ENCODE measurements around the gene PINLYP.
"Not testable (repeated sequence)": the region's sequence is repeated elsewhere in the genome, so short reads cannot be mapped to it uniquely, and the experiment has no call there.

The PINLYP gene

DNA sequence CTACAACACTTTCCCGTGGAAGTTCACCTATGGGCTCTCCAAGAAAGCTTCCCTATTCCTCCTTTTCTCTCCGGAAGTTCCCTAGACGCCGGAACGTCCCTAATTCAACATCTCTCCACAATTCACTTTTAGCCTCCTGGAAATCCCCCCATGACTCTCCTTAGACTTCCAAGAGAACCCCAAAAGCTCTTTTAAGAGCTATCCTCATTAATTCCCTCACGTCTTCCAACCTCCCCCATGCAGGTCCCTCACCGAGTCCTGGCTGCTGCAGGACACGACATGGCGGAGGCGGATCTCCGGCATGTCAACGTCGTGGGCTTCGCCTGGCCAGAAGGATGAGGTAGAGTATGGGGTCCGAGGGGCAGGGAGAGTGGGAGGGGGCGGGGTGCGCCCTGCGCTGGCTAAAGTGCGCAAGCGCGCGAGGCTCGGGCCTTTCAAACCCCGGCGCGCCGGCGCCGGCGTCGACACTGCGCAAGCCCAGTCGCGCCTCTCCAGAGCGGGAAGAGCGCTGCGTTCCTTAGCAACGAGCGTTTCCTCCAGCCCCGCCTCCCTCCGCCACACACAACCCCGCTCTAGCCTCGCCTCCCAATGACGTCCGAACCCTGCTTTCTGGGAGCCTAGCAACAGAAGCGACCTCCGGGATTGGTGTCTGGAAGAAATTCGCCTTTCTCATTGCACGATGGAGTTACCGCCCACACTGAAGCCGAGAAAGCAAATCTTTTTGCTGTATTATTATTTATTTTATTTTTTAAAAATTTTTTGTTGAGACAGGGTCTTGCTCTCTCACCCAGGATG, at the start of gene PINLYP, which contains the start of gene XRCC1:
PINLYP (plus strand) TSS at position 646 of the 795 bp plus-strand sequence. CDS start 1,391 bp downstream, outside the sequence.
XRCC1 (minus strand) TSS at position 372 of the 795 bp plus-strand sequence; CDS start at position 303, 69 bp downstream.
- peak; percentile 95 for DNase-seq

DNA sequence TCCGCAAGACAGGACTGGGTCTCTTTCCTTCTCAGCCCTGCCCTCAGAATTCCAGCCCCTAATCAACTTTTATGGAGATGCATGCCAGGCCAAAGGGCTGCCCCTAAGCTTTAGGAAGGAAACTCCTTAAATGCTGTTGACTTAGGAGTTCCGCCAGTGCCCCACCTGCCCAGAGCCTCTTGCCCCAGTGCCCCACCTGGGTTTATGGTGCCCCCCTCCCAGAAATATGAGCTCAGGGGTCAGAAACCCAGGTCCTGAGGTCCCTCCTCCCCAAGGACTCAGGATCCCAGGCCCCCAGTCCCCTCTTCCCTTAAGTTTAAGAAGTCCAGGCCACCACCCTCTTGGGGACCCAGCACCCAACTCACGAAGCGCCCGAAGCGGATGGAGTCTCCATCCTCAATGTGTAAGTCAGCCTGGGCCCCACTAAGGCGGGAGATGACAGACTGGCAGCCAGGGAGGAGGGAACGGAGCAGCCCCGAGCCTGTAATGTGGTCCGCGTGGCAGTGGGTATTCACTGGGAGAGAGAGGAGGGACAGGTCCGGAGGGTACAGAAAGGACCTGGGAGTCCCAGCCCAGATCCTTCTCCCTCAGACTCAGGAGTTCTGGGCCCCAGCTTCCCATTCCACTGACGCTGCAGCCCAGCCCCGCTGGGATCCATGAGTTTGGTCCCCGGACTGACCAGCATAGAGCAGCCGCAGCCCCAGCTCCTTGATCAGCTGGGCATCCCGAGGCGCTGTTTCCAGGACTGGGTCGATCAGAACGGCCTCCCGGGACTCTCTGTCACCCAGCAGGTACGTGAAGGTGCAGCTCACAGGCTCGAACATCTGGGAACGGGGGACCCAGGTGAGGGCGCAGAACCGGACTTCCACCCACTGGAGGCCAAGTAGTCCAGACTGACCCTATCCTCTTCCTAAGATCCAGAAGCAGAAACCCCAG, 49.5 kb upstream of the PINLYP start:
- peak; percentile 26 for DNase-seq

DNA sequence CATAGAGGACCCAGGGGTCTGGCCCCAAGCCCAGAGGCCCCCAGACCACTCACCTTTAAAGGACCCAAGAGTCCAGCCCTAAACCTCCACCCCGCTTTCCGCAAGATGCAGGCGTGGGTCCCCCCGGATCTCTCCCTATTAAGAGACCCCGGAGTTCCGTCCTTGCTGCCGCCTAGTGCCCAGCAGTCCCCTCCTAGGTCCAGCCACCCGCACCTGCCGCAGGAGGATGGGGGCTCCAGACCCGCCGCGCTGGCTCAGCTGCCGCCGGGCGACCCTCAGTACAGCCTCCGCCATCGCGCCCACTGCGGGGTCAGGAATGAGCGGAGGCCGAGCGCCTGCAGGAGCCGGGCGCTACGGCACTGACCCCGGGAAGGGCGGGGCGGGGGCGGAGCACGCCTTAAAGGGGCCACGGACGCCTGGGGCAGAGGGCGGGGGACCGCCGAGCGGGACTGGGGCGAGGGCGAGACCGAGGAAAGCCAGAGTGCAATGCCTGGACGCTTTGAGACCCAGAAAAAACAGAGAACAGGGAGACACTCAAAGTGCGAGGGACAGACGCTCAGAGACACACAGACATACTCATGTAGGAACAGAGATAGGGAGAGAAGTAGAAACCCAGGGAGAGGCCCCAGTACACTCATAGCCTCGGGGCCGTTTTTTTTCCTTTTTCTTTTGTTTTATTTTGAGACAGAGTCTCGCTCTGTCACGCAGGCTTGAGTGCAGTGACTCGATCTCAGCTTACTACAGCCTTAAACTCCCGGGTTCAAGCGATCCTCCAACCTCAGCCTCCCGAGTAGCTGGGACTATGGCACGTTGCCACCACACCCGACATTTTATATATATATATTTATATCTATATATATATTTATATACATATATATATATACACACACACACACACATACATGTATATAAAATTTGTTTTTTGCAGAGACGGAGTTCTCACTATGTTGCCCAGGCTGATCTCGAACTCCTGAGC, 48.4 kb upstream of the PINLYP start, which contains the start of gene ETHE1:
ETHE1 (minus strand) TSS at position 318 of the 976 bp plus-strand sequence; CDS start at position 294, 24 bp downstream.
- peak; percentile 79 for DNase-seq

DNA sequence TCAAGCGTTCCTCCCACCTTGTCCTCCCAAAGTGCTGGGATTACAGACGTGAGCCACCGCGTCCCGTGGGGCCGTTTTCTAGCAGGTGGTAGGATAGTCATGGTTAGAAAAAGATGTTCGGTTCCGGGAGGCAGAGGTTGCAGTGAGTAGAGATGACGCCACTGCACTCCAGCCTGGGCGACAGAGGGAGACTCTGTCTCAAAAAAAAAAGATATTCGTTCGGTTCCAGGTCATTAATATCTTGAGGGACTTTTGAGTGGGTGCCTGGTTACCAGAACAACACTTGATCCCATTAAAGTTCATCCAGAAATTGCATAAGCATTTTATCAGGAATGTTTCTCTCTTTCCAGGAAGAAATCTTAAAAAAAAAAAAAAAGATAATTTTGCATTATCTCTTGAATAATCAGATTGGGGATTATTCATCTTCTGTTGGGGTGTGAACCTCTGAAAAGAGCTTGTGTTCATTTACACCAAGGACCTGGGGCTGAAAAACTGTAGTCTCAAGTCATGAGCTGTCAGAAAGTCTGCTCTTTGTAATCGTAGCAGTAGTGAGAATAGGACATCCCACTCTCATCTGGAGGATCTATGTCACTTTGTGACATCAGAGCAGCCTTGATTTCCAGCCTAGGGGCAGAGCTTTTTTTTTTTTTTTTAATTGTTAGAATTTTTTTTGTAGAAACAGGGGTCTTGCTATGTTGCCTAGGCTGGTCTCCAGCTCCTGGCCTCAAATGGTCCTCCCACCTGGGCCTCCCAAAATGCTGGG, 47.6 kb upstream of the PINLYP start:
- DNase-seq, result no peak

DNA sequence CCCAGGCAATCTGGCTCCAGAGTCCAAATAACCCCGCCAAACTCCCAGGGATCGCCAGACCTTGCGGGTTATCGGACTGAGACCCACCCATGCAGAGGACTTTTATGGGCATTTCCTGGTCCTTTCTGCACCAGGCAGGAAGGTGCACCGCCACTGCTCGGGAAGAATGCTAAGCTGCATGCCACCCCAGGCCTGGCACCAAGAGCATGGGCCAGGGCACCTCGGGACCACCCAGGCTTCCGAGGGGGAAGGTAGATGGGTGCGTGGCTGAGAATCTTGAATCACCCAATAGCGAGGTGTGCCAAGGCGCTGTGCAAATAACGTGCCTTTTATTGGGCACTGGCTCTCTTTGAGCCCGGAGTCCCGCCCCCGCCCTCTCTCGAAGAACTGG, 43.0 kb upstream of the PINLYP start:
- no peak for DNase-seq

DNA sequence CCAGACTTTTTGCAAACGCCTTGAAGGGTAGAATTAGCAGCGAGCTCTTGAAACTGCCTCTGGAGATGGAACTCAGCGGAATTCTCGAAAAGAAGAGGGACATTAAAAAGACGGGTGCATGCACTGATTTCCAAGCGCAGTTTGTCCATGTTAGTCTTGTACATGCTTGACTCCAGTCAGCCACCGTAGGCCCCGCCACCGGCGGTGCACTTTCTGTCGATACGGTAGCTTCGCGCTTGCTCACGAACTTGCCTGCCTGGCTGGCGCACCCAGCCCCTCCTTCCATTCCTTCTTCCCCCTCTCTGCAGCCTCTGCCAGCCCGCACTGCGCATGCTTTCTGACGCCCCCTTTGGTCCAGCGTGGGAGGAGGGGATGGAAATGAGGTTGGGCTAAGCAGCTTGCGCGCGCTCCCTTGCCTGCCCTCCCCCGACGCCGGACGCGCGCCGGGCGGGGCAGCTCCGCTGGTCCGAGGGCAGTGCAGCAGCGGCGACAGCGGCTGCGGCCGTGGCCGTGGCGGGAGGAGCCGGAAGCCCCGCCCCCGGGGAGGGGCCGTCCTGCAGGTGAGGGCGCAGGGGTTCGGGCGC, 42.5 kb upstream of the PINLYP start, which contains the start of gene ZNF575:
ZNF575 (plus strand) TSS at position 227 of the 584 bp plus-strand sequence. CDS start 1,235 bp downstream, outside the sequence.
- peak; percentile 88 for DNase-seq

DNA sequence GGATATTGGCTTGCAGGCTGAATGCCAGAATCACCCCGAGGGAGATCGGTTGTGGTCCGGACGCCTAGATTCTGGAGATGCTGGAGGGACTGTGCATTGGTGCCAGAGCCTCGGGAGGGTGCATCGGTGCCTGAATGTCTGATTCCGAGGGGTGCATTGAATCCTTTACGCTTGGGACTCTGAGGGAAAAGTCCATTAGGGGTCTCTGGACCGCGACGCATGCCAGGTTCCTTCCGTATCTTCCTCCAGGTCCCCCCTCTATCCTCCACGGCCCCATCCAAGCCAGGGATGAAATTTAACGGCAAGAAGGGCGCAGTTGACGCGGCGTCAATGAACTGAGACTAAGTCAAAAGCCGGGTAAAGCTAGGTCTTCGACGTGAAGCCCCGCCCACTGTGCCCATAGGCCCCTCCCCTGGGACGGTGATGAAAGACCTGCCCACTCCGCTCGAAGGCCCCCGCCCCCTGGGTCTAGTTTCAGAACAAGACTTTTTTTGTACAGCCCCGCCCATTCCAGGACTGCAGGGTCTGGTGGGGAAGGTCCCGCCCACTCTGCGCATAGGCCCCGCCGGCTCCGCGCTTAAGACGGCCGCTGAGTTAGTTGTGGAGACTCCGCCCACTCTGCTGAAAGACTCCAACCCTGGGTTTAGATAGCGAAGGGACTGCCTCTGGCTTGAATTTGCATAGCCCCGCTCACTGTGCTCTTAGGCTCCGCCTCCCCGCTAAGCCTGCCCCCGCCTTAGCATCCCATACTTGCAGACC, 41.9 kb upstream of the PINLYP start:
- DNase-seq, result peak; percentile 92

DNA sequence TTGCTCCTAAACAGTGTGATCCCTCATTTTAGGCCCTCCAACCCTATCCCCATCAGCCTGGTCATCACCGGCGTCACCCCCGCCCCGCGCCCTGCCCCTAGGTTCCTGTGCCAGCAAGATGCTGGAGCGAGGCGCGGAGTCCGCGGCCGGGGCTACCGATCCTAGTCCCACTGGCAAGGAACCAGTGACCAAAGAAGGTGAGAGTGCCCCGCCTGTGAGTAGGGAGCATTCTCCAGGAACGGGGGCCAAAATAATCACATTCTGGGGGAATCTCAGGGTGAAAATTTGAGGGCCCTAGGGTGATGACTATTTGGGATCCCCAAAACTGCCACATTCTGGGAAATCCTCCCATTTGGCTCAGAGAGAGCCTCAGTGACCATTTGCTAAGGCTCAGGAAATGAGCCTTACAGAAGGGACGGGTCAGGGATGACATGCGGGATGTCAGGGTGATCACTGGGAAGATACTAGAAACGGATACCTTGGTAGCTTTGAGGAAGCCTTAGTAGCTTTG, 41.2 kb upstream of the PINLYP start:
- no peak for DNase-seq

DNA sequence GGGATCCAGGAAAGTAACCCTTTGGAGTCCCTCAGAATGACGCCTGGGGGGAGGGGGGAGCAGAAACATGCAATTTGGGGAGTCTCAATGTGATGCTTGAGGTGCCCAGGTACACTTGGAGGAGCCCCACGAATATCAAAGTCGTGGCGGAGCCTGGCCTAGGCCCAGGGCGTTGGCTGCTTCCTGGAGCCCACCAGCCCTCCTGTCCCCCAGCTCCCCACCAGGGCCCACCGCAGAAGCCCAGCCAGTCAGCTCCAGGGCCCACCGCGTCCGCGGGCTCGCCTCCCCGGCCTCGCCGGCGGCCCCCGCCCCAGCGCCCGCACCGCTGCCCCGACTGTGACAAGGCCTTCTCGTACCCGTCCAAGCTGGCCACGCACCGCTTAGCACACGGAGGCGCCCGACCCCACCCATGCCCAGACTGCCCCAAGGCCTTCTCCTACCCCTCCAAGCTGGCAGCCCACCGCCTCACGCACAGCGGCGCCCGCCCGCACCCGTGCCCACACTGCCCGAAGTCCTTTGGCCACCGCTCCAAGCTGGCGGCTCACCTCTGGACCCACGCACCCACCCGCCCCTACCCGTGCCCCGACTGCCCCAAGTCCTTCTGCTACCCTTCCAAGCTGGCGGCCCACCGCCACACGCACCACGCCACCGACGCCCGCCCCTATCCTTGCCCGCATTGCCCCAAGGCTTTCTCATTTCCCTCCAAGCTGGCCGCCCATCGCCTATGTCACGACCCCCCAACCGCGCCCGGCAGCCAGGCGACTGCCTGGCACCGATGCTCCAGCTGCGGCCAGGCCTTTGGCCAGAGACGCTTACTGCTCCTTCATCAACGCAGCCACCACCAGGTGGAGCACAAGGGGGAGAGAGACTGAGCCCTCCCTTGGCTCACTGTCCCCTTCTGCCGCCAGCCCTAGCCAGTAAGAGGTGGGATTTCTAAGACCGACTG, 40.5 kb upstream of the PINLYP start:
- peak; percentile 18 for DNase-seq

DNA sequence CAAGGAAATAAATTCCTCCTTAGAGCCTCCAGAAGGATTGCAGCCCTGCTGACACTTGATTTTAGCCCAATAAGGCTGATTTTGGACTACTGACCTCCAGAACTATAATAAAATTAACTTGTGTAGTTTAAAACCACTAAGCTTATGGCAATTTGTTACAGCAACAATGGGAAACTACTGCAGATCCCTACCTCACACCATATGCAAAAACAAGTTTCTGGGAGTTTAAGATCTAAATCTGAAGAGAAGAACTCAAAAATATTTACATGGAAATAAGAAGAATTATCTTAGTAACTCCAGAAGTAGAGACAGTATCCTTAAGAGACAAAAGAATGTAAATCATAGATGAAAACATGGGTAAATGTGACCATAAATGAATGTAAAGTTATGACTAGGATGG, 36.7 kb upstream of the PINLYP start:
- no peak for DNase-seq

DNA sequence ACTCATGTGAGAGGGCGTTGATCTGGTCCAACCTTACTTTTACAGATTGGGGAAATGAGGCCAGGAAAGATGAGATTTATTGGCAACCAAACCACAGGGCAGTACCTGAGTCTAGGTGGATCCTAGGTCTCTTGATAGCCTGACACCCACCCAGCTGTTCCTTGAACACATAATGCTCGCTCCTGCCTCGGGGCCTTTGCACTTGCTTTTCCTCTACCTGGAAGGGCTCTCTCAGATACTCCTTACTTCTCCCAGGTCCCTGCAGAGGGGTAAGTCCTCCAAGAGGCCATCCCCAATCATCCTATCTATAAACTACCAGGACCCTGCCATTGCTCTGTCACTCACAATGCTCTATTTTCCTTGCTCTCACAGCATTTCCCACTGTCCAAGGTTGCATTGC, 35.2 kb upstream of the PINLYP start:
- no peak for DNase-seq

DNA sequence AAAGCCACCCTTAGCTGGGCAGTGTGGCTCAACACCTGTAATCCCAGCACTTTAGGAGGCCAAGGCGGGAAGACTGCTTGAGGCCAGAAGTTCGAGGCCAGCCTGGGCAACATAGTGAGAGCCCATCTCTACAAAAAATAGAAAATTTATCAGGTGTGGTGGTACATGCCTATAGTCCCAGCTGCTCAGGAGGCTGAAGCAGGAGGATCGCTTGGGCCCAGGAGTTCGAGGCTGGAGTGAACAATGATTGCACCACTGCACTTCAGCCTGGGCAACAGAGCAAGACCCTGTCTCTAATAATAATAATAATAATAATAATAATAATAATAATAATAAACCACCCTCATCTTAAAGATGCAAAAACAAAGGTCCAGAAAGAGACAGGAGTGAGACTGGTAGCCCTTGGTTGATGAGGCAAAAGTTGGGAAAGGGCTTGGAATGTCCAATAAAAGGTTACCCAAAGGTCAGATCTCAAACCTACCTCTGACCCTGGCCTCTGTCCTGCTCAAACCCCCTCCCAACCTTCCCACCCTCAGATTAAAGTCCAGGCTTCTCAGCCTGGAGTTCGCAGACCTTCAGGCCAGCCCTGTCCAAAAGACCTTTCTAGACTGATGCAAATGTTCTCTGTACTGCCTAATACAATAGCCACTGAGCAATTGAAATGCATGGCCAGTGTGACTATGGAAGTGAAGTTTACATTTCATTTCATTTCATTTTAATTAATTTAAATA, 33.5 kb upstream of the PINLYP start:
- no peak for DNase-seq

DNA sequence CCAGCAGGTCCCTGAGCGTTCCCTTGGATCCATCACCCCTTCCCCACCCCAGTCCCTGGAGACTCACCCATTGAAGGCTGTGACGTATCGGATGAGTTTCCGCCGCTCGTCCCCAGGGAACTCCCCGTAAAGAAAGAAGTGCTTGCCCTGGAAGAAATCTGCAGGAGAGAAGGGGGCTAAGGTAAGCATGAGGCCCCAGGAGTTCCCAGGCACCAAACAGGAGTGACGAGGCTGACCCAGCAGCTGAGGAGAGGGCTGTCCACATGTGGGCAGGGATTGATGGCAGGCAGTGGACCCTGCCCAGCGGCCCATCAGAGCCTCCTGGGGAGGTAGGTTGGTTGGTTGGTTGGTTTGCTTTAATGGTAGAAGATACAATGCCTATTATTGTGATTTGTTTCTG, 31.5 kb upstream of the PINLYP start:
- DNase-seq, result no peak

DNA sequence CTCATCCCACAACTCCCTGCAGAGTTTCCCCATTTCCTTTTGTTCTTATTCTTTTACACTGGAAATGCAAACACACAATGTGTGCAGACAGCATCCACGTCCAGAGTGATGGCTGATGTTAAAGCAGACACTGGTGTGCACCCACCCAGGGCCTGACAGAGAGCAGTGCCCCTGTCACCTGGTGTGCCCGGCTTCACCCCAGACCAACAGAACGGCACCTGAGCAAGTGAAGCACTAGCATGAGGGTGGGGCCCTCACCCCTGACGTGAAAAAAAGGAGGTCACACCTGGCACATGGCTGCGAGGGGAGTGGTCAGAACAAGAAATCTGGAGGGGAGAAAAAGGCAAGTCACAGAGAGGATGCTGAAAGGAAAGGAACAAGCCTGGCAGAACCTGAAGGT, 30.3 kb upstream of the PINLYP start:
- no peak for DNase-seq

DNA sequence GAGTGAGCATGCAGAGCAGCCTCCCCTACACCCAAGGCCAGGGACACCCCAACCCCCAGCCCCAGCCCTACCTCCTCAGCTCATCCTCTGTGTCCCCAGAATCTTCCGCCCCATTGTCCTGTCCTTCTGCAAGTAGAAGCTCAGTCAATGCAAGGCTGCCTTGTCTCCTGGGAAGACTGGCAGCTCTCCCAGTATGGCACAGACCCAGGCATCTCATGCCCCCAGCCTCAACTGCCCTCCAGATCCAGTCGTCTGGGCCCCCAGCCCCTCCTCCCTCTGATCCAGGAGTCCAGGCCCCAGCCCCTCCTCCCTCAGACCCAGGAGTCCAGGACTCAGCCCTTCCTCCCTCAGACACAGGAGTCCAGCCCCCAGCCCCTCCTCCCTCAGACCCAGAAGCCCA, 29.6 kb upstream of the PINLYP start:
- no peak for DNase-seq

DNA sequence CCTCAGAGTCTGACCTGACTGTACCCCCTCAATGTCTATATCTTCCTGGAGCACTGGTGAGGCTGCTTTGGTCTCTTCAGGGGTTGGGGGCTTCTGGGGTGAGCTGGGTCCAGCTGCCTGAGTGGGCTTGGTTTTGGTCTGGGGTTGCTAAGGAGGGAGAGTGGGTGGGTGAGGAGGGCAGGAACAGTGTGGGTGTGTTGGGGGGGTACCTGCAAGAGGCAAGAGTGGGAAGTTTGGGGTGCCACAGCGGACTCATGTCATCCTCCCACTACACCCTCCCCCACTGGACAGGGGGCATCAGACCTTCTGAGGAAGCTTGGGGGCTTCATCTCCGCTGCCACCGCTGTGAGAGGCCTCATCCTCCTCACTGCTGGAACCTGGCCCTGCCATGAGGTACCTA, 29.0 kb upstream of the PINLYP start:
- no peak for DNase-seq

DNA sequence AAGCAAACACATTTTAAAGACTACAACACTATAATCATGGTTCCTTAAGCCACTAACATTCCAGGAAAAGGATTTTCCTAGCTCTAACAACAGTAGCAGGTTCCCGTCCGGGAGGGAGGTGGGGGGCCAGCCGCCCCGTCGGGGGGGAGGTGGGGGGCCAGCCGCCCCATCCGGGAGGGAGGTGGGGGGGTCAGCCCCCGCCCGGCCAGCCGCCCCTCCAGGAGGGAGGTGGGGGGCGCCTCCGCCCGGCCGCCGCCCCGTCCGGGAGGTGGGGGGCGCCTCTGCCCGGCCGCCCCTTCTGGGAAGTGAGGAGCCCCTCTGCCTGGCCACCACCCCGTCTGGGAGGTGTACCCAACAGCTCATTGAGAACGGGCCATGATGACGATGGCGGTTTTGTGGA, 27.7 kb upstream of the PINLYP start:
- DNase-seq, result not testable (repeated sequence)

DNA sequence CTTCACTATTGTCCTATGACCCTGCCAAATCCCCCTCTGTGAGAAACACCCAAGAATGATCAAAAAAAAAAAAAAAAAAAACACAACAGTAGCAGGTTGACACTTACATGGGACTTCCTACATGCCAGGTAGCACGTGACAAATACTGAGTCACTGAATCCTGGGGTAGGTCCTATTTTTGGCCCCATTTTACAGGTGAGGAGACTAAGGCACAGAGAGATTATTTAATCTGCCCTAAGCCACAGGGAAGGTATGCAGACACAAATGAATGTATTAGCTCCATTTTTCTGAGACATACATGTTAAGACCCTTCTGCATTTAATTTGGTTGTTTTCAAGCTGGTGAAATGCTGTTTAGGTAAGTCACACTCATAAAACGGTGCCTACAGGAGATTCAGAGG, 26.9 kb upstream of the PINLYP start:
- DNase-seq, result no peak
